GM12873 (cell line): ENCODE results near the gene NPLOC4.

Source experiments
- CTCF ChIP-seq: IDR thresholded peaks from 2 replicates; pipeline ENCODE4 v1.5.1; 2012; ENCODE audit warnings: low read depth, mild to moderate bottlenecking, moderate library complexity, low read length, control low read depth; ENCODE audit not compliant: insufficient read depth; ENCODE audit errors: missing control alignments

The NPLOC4 gene

DNA sequence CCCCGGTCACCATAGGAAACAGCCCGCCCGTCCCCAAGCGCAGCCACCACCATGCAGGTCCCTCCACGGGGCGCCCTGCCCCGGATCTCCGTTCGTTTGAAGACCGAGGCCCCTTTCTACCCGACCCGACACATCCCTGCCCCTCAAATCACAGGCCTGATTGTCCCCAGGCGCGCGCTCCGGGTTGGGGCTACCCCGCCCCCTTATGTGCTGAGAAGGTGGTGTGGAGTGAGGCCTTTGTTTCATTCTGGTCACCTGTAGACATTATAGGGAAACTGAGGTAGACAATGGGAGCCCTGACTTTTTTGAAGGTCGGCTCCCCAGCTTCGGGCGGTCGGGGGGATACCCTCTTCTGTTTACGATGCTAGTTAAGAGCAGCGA lies 123.5 kb downstream of the NPLOC4 start:
- no peak for TF ChIP-seq CTCF

GRCh38 chr17:81512562-81513371 lies 124.1 kb downstream of the NPLOC4 start, which contains the start of gene ACTG1:
TSS of gene ACTG1 (minus strand) at chr17:81512799. CDS start at chr17:81512354, 445 bp downstream.
- TF ChIP-seq CTCF, result no peak

DNA sequence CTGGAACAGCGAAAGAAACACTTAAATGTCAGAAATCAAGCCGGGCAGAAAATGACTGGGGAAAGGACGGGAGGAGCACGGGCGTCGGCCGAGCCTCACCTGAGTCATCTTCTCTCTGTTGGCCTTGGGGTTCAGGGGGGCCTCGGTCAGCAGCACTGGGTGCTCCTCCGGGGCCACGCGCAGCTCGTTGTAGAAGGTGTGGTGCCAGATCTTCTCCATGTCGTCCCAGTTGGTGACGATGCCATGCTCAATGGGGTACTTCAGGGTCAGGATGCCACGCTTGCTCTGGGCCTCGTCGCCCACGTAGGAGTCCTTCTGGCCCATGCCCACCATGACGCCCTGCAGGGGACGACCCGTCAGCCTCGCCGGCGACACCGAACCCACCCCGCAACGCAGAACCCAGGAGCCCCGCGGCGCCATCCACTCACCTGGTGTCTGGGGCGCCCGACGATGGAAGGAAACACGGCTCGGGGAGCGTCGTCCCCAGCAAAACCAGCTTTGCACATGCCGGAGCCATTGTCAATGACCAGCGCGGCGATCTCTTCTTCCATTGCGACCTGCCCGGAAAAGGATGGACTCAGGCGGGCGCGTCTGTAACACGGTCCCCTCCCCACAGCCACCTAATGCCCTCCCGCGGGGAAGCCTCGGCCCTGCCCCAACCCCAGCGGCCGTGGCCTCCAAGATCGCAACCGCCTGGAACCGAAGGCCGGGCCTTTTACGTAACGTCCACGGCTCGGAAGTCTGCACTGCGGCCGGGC lies 124.9 kb downstream of the NPLOC4 start:
- no peak for TF ChIP-seq CTCF

- no peak for TF ChIP-seq CTCF
These were observed 125.4 kb downstream of the NPLOC4 start for GRCh38 chr17:81511554-81511803.

- no peak for TF ChIP-seq CTCF
These were observed 125.9 kb downstream of the NPLOC4 start for GRCh38 chr17:81510785-81511553.

DNA sequence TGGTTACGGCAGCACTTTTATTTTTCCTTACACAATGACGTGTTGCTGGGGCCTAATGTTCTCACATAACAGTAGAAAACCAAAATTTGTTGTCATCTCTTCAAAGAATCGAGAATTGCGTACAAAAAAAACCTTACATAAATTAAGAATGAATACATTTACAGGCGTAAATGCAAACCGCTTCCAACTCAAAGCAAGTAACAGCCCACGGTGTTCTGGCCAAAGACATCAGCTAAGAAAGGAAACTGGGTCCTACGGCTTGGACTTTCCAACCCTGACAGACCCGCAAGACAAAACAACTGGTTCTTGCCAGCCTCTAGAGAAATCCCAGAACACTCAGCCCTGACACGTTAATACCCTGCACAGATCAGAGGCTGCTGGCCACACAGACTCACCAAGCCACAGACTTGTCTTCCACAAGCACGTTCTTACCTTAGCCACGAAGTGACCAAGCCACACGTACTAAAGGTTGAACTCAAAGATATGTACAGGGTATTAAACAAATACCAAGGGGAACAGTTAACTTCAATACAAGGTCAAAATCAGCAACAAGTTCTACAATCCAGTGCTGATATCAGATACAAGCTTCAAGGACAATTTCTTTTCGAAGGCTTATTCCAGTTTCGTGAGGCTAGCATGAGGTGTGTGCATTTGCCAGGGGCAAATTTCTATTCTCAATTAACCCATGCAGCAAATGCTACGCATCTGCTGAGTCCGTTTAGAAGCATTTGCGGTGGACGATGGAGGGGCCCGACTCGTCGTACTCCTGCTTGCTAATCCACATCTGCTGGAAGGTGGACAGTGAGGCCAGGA lies 126.7 kb downstream of the NPLOC4 start:
- no peak for TF ChIP-seq CTCF
